Adrenal gland (tissue), 19 donors: ENCODE data around the gene ZNF492. TPM values are rescaled to one million over a fixed set of nuclear protein-coding genes. Genes with fewer than 3 reads are reported as not detected.
"Not testable (repeated sequence)": the region's sequence is repeated elsewhere in the genome, so short reads cannot be mapped to it uniquely, and the experiment has no call there.

Experiments
- DNase-seq, 7 donors: peaks; one replicate each; pipeline ENCODE4 v3.0.0-alpha.2; 2019 to 2020
- H3K27ac ChIP-seq, 5 donors: fragments of 200-600 bp; sonication (generic) in 4 of 5; 1 replicate in 3 of 5; 2 replicates in 2 of 5; pipeline versions ENCODE4 v1.5.1 to v1.8.0; 2016 to 2020; ENCODE audit warnings: mild to moderate bottlenecking in 1 of 5
- H3K27me3 ChIP-seq: fragments of 200-600 bp; 2 replicates; pipeline ENCODE4 v1.8.0; 2021
- H3K36me3 ChIP-seq, 2 donors: fragments of 200-600 bp; replicated peaks in 1 of 2; 1 replicate in 1 of 2; 2 replicates in 1 of 2; pipeline versions ENCODE4 v1.5.1 to v1.8.0; 2018 to 2022
- H3K4me1 ChIP-seq, 2 donors: fragments of 200-600 bp; replicated peaks in 1 of 2; 1 replicate in 1 of 2; 2 replicates in 1 of 2; pipeline versions ENCODE4 v1.5.1 to v1.8.0; 2018 to 2021
- H3K4me3 ChIP-seq, 4 donors: fragments of 200-600 bp; sonication (generic) in 3 of 4; one replicate each; pipeline ENCODE4 v1.5.1; 2016 to 2018
- H3K9me3 ChIP-seq, 3 donors: fragments of 200-600 bp; sonication (generic) in 1 of 3; replicated peaks in 1 of 3; 1 replicate in 2 of 3; 2 replicates in 1 of 3; pipeline versions ENCODE4 v1.5.1 to v1.8.0; 2016 to 2021
- CTCF ChIP-seq, 6 experiments: fragments of 450-650 bp in 4 of 6; fragments of 200-600 bp in 2 of 6; sonication (generic) in 1 of 6; IDR thresholded peaks; 1 replicate in 5 of 6; 2 replicates in 1 of 6; pipeline versions ENCODE4 v1.5.1 to v1.8.0; 2016 to 2021; ENCODE audit warnings: antibody characterized with exemption in 6 of 6, mild to moderate bottlenecking in 2 of 6, moderate library complexity in 1 of 6
- POLR2A ChIP-seq, 2 donors: fragments of 450-650 bp; IDR thresholded peaks; one replicate each; pipeline ENCODE4 v1.6.1; 2017; ENCODE audit warnings: antibody characterized with exemption in 2 of 2, mild to moderate bottlenecking in 2 of 2, moderate library complexity in 1 of 2
- WGBS, 4 donors: extraction: QIAGEN DNeasy Blood & Tissue Kit in 2 of 4; methylation state at CpG; one replicate each; pipeline versions ENCODE4 v1.1.5 to v1.1.7; 2013 to 2017; 5-methylcytosine and 5-hydroxymethylcytosine counted together
- intact Hi-C, 2 donors: fragments of 100-400 bp; cut with DNase I; formaldehyde crosslinking; loops; one replicate each; pipeline versions ENCODE4 v1.14.1 to v1.15.0; 2022 to 2023
- long read RNA-seq, 10 donors: library from polyadenylated mRNA in 3 of 10; unstranded in 2 of 10; stranded (forward) in 1 of 10; transcript quantifications; one replicate each; pipeline ENCODE4 v2.0.0 and lab custom pipeline, GENCODE V29; 2021 to 2026
- polyA plus RNA-seq, 3 donors: library from polyadenylated mRNA; stranded (reverse); fragments of 200-250 nt in 2 of 3; fragments of 350-450 nt in 1 of 3; fragmentation: Illumina TruSeq in 1 of 3; extraction: RNeasy Lipid Tissue Mini Kit (QIAGEN cat#74804) in 1 of 3; gene quantifications; one replicate each; pipeline ENCODE4 v1.2.3, GENCODE V29; 2013 to 2014
- total RNA-seq, 9 donors: library from RNA; depleted of rRNA in 4 of 9; stranded (reverse); fragments of >200 nt in 4 of 9; fragments of 120-200 nt in 1 of 9; fragmentation: NEBNext Ultra II Directional in 1 of 9; extraction: Animal tissue kit (Norgen Biotek cat#: 25700) in 1 of 9; gene quantifications; one replicate each; pipeline versions ENCODE4 v1.1.0 to v1.2.4, GENCODE V29; 2013 to 2023
- donor health status: healthy with polysubstance abuse.
- donor health status: Bipolar disorder and iron deficiency.
- donor health status: DM: yes; HTN: yes; CAD: no.
- donor health status: DM: no; HTN: no; CAD: no.
- donor health status: DM: no; HTN: no; CAD: no.
- donor health status: DM: yes; HTN: yes; CAD: no.

The ZNF492 gene
- total RNA-seq (under 1 TPM in 6 of 9 donors, not detected in 3; under 0.01 to 0.94 (median 0.15) TPM), polyA plus RNA-seq (under 1 TPM in 2 of 3 donors, not detected in 1; 0.07 TPM)
- long read RNA-seq, donor 1, full-length matches to known transcripts, result 1 of 1 reads
- long read RNA-seq, donor 1, partial matches to known transcripts, result 0 of 1 reads
- long read RNA-seq, donor 1, other reads (novel, unspliced or antisense), result 0 of 1 reads
- long read RNA-seq, donor 2, full-length matches to known transcripts, result 1 of 1 reads
- long read RNA-seq, donor 2, partial matches to known transcripts, result 0 of 1 reads
- long read RNA-seq, donor 2, other reads (novel, unspliced or antisense), result 0 of 1 reads
- long read RNA-seq, donor 3, result 0 reads
- long read RNA-seq, donor 4, partial matches to known transcripts, result 0 of 1 reads
- long read RNA-seq, donor 4, other reads (novel, unspliced or antisense), result 1 of 1 reads
- long read RNA-seq, donor 5, result 0 reads
- long read RNA-seq, donor 6, result 0 reads
- long read RNA-seq, donor 7, result 0 reads
- long read RNA-seq, donor 8, full-length matches to known transcripts, result 1 of 1 reads
- long read RNA-seq, donor 8, partial matches to known transcripts, result 0 of 1 reads
- long read RNA-seq, donor 8, other reads (novel, unspliced or antisense), result 0 of 1 reads
- long read RNA-seq, donor 9, result 0 reads
- long read RNA-seq, donor 10, result 0 reads

GRCh38 chr19:22633706-22634449 lies at the start of gene ZNF492:
ZNF492 (plus strand) TSS chr19:22634324; CDS start chr19:22653400, 19,076 bp downstream.
- DNase-seq, result peak; percentile 62 to 84 (median 73)

DNA sequence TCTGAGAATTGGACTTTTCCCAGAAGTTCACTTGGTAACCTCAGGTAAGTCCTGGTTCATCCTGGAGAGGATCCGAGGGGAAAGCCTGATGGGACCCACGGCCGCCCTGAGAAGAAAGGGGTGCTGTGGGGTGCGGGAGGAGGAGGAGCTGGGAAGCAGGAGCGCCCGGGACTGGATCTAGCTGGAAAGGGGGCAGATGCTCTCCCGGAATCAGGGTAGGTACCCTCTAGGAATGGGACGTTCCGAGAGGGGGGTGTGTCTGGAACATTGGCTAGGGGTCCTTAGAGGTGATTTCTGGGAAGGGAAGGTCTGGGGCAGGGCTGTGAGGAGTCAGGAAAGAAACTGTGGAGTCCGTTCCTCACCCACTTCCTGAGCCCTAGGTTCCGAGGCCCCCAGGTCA lies 38.7 kb upstream of the ZNF492 start:
- Histone ChIP-seq H3K27me3 (no peaks in the 10 kb centered on the region), H3K4me3 (no peak overlapping the region), H3K9me3 (no peaks in the 10 kb centered on the region), H3K27ac (no peak overlapping the region), H3K4me1 (no peaks in the 10 kb centered on the region), H3K36me3 (no peaks in the 10 kb centered on the region)
- intact Hi-C loops, result no loop called here
- TF ChIP-seq POLR2A (IDR thresholded peaks at IDR 0.05), result no peak
- no peak for TF ChIP-seq CTCF (IDR thresholded peaks at IDR 0.05)
- no peak for DNase-seq
- WGBS, 4 donors, result 39 to 48% (median 42%) methylated on average over 10 to 11 of the region's 11 CpGs

More at GRCh38 chr19:22633706-22634449, at the start of gene ZNF492:
- H3K27me3 ChIP-seq, intact Hi-C loops, H3K9me3 ChIP-seq, H3K4me1 ChIP-seq, H3K36me3 ChIP-seq, H3K27ac ChIP-seq: not testable (repeated sequence)
- H3K4me3 ChIP-seq, result peak within 1 kb of the TSS in 2 of 4 donors; percentile 28 to 58
- 8 to 45% (median 24%) methylated on average over 23 to 36 of the region's 36 CpGs for WGBS, 4 donors

DNA sequence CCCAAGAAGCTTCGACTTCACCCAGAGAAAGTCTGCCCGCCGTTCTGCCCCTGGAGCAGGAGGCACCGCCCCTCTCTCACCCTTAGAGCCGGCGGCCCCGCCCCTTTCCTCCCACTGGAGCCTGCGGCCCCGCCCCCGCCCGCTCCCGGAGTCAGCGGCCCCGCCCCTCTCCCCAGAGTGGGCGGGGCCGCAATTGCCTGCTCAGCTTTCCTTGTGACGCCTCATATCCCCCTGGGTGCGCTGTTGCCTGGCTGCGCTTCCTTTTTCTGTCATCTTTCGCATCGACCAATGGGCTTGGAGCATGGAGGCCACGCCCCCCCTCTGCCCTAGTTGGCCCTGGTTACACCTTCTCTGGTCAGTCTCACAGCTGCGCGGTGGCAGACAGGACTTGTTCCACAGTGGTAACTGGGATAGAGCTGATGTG lies 38.2 kb upstream of the ZNF492 start:
- no peaks in the 10 kb centered on the region for H3K9me3 ChIP-seq
- H3K27ac ChIP-seq, result no peak overlapping the region

More for the DNA sequence above, 38.2 kb upstream of the ZNF492 start:
- no peaks in the 10 kb centered on the region for H3K36me3 ChIP-seq
- H3K4me1 ChIP-seq, result no peaks in the 10 kb centered on the region
- no peak overlapping the region for H3K4me3 ChIP-seq
- whole genome bisulfite sequencing, 4 donors, result 9 to 53% (median 21%) methylated on average over 13 to 24 of the region's 24 CpGs
- intact Hi-C loops, result no loop called here
- TF ChIP-seq POLR2A (IDR thresholded peaks at IDR 0.05), result no peak
- TF ChIP-seq CTCF (IDR thresholded peaks at IDR 0.05), result no peak
- peak in 3 of 7 donors; percentile 19 to 62 (median 28) for DNase-seq
- no peaks in the 10 kb centered on the region for H3K27me3 ChIP-seq
